IPS-18c (cell line): ENCODE results near the gene ARHGAP15.

Experiments
- H3K4me3 ChIP-seq: 2 replicates; pipeline ENCODE4 v1.7.0; 2013; ENCODE audit warnings: low read depth, mild to moderate bottlenecking, low read length, moderate library complexity; ENCODE audit not compliant: insufficient read depth
- H3K9me3 ChIP-seq: one replicate; pipeline ENCODE4 v1.6.1; 2013; ENCODE audit warnings: mild to moderate bottlenecking, low read length, moderate library complexity; ENCODE audit not compliant: control insufficient read depth, insufficient read depth

Gene ARHGAP15

DNA sequence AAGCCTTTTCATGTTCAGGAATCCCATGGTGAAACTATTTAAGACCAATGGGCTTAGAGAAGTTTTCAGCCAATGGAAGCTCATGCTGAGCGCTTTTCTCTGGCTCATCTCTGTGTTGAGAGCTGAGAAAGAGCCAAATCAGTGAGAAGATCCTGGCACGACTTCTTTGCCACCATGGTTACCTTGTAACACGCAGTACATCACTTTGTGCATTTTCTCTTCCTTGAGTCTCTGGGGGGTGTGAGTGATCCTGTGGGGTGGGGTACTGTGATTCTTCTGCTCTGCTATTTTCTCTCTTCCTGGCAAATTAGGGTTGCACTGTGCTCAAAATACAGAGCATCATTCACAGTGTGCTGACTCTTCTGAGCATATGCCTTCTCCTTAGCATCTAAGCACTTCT is 664.2 kb downstream of the ARHGAP15 start:
- Histone ChIP-seq H3K9me3 (no peaks in the 10 kb centered on the region), H3K4me3 (no peak overlapping the region)

GRCh38 chr2:143796051-143796450 is 666.8 kb downstream of the ARHGAP15 start:
- Histone ChIP-seq H3K9me3 (no peaks in the 10 kb centered on the region), H3K4me3 (no peak overlapping the region)

DNA sequence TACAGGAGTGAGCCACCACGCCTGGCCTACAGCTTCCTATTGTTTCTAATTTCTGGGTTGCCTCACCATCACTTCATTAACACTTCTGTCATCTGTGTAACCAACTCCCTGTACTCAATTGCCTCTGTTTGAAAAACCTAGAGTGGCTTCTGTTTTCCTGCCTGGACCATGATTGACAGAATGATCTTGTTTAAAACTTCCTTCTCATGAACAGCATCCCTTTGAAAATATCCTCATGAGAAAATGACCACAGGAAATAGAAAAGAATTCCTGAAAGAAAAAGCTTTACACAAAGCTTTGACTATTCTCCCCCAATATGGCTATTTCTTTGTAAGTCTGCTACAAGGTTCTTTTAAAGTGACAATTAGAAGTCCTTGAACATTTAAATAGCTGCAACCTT is 672.3 kb downstream of the ARHGAP15 start:
- Histone ChIP-seq H3K9me3 (no peaks in the 10 kb centered on the region), H3K4me3 (no peak overlapping the region)

GRCh38 chr2:143802242-143802641 is 673.0 kb downstream of the ARHGAP15 start:
- H3K4me3 ChIP-seq, result no peak overlapping the region
- H3K9me3 ChIP-seq, result no peaks in the 10 kb centered on the region

GRCh38 chr2:143802871-143803650 is 673.8 kb downstream of the ARHGAP15 start:
- no peak overlapping the region for H3K4me3 ChIP-seq

DNA sequence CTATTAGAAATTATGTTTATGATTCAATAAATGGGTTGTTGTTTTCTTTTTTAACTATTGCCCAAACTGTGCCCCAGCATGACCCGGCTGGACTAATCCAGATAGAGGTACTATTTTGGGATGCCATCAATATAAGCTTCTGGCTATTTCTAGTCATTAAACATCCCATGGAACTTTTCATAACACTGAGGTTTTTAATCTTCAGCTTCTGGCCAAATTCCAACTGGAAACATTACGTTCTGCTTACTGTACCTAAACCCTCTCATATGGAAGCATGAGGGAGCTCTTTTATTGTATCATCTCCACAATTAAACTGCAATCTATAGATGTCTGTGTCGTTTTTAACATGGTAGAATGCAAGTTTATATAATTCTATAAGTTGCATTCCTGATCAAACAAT is 674.7 kb downstream of the ARHGAP15 start:
- Histone ChIP-seq H3K4me3 (no peak overlapping the region), H3K9me3 (no peaks in the 10 kb centered on the region)

More at GRCh38 chr2:143802871-143803650, 673.8 kb downstream of the ARHGAP15 start:
- H3K9me3 ChIP-seq, result no peaks in the 10 kb centered on the region

GRCh38 chr2:143805666-143806065 is 676.4 kb downstream of the ARHGAP15 start:
- no peak overlapping the region for H3K4me3 ChIP-seq

DNA sequence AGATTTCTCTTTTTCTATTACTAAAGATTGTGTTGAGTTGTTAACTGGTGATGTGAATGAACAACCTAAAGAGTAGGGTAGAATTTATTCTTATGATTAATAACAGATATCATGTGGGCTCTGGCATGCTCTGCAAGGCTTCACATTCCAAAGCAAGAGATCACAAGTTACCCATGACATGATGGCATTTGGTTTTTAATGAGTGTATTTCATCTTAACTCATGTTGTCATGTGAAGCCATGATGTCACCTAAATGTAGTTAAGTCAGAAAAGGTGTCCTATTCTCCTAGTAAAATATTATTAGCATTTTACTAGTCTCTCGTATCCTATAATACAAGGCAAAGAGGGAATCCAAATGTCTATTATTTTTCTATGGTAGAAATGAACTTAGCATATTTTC is 678.0 kb downstream of the ARHGAP15 start:
- no peak overlapping the region for H3K4me3 ChIP-seq
- H3K9me3 ChIP-seq, result no peaks in the 10 kb centered on the region

More at GRCh38 chr2:143805666-143806065, 676.4 kb downstream of the ARHGAP15 start:
- H3K9me3 ChIP-seq, result no peaks in the 10 kb centered on the region

- Histone ChIP-seq H3K9me3 (no peaks in the 10 kb centered on the region), H3K4me3 (no peak overlapping the region)
These were observed 678.5 kb downstream of the ARHGAP15 start for GRCh38 chr2:143807671-143808070.

DNA sequence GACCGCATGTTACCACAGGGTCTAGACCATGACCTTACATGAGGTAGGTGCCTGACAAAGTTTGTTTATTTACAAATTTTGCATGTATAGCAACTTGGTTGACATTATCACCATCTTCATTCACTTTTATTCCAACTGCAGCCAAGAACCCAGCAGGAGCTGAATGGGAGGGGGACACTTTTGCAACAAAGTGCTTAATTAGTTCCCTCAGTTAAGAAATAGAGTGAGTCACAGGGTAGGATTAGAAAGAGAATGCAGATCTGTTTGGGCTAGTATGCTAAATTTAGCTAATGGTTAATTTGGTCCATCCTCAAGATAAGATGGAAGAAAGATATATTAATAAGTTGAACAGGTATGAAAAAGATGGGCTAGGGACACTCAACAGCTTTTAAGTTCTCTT is 678.9 kb downstream of the ARHGAP15 start:
- Histone ChIP-seq H3K4me3 (no peak overlapping the region), H3K9me3 (no peaks in the 10 kb centered on the region)

DNA sequence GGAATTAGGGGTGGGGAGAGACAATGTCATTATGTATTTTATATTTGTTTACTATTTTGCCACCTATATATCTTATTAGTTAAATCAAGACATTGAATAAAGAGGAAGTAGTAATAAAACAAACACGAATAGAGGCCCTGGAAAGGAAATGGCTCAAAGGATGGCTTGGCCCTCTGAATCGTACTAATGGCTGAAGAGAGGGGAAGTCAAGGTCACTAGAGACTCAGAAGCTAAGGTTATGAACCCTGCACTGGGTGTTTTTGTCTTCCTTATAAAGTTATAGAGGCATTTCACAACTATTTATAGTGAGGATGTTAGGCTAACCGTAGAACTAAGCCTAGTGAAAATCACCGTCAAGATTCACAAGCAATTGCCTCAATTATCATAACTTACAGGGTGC is 685.9 kb downstream of the ARHGAP15 start:
- H3K4me3 ChIP-seq, result no peak overlapping the region
- H3K9me3 ChIP-seq, result no peaks in the 10 kb centered on the region

DNA sequence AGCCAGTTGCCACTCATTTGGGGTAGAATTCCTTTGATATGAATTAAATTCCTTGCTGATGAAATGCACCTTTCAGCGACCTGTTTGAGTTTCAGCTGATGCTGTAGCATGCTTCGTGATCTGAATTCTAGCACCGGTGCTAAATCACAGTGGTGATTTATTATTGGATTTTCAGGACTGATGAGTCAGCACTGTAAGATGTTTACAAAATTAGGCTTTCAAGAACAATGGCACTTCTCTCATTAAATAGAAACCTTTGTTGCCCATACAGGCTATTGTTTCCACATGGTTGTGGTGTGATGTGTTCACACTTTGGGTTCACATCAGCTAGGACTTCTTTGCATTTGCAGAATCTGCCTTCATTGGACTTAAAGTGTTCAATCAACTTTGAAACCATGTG is 687.7 kb downstream of the ARHGAP15 start:
- Histone ChIP-seq H3K9me3 (no peaks in the 10 kb centered on the region), H3K4me3 (no peak overlapping the region)
